ENCODE results near the gene DNAJB14. TPM values are rescaled to one million over a fixed set of nuclear protein-coding genes. Genes with fewer than 3 reads are reported as not detected.

The DNAJB14 gene
- total and polyA plus RNA-seq, 2 of the 4 experiments (the other 2 are of a cell fraction): 12.9 to 15.6 TPM

DNA sequence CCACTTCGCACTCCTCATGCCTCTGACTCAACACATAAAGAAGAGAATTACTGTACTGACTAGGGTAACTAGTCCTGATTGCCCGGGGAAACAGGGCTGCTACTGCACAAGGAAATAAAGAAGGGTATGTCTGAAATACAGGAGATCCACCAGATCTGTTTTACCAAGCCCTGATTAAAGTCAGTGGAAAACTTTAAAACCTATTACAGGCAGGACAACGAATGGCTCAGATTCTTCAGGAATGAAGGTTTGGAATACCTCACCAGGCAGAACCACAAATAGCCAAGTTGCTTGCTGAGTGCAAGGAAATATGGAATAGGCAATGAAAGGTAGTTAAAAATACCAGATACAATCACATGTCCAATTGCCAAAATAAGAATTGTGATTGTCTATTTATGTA is 69.5 kb downstream of the DNAJB14 start:
- ChIA-PET POLR2A (ENCODE audit: unreplicated experiment) (no interaction called here), CTCF (no interaction called here)
- Histone ChIP-seq H3K36me3 (ENCODE audit: control insufficient read depth, insufficient read depth, low read length) (peaks cover 10% of the 10 kb centered on the region), H4K8ac (ENCODE audit: low read depth in 2 of 2, low read length in 2 of 2) (no peak overlapping the region), H3K4ac (ENCODE audit: low read depth, low read length) (no peak overlapping the region), H4K20me1 (ENCODE audit: insufficient read depth, low read length) (no peaks in the 10 kb centered on the region), H3K27me3 (ENCODE audit: control insufficient read depth, insufficient read depth, low read length) (no peaks in the 10 kb centered on the region), H4K91ac (ENCODE audit: insufficient read depth, low read depth, low read length) (no peak overlapping the region), H3K4me1 (ENCODE audit: control insufficient read depth, insufficient read depth, low read length) (no peaks in the 10 kb centered on the region), H2BK15ac (ENCODE audit: low read depth, low read length) (no peak overlapping the region), H2AK5ac (ENCODE audit: low read depth, low read length) (no peak overlapping the region), H2AFZ (replicated peaks; ENCODE audit: low read length, poor library complexity) (no peak overlapping the region), H3K4me2 (ENCODE audit: low read depth, low read length) (no peak overlapping the region), H3K18ac (ENCODE audit: low read depth, low read length) (no peak overlapping the region), H3K14ac (replicated peaks; ENCODE audit: low read depth, low read length) (no peak overlapping the region), H2BK20ac (ENCODE audit: low read depth, low read length) (no peak overlapping the region), H3K23ac (ENCODE audit: low read depth, low read length) (no peak overlapping the region), H2AK9ac (replicated peaks; ENCODE audit: low read depth, low read length, poor library complexity) (no peak overlapping the region), H2BK120ac (ENCODE audit: low read depth, low read length) (no peak overlapping the region), H3K9me3 (ENCODE audit: control insufficient read depth, insufficient read depth, low read length) (no peaks in the 10 kb centered on the region), H3K4me3 (ENCODE audit: insufficient read depth, low read depth, low read length) (no peak overlapping the region), H2BK5ac (ENCODE audit: low read depth, low read length, poor library complexity, severe bottlenecking) (no peak overlapping the region), H3K56ac (ENCODE audit: extremely low read depth, insufficient read depth, low read length) (no peak overlapping the region), H3K9ac (ENCODE audit: low read depth, low read length) (no peak overlapping the region), H3K27ac (ENCODE audit: insufficient read depth, low read length) (no peak overlapping the region), H4K5ac (ENCODE audit: low read depth, low read length) (no peak overlapping the region), H3K9me1 (ENCODE audit: insufficient read depth, low read length) (no peaks in the 10 kb centered on the region), H3K79me1 (ENCODE audit: low read depth in 1 of 2, low read length in 2 of 2) (no peaks in the 10 kb centered on the region)
- in situ Hi-C loops (cut with MboI; ENCODE audit: low sequenced_read_pairs): no loop called here
- DNase-seq: no peak
- WGBS, 2 experiments (ENCODE audit: extremely low coverage in 2 of 2, insufficient read length in 1 of 2): no CpG with 5 or more reads among the region's 3 CpGs
- TF ChIP-seq RCOR1 (IDR thresholded peaks at IDR 0.05; ENCODE audit: insufficient replicate concordance, low read length): no peak
- no peak for TF ChIP-seq RFX5 (IDR thresholded peaks at IDR 0.05; ENCODE audit: low read depth, low read length)
- TF ChIP-seq CTCF (conservative IDR thresholded peaks at IDR 0.05; ENCODE audit: low read depth, low read length): no peak
- no peak for TF ChIP-seq MXI1 (IDR thresholded peaks at IDR 0.05; ENCODE audit: borderline replicate concordance, low read depth, low read length)
- TF ChIP-seq MAFK (IDR thresholded peaks at IDR 0.05; ENCODE audit: low read depth, low read length): no peak
- no peak for TF ChIP-seq BHLHE40 (IDR thresholded peaks at IDR 0.05; ENCODE audit: low read depth, low read length)
- no peak for TF ChIP-seq CEBPB (IDR thresholded peaks at IDR 0.05; ENCODE audit: low read depth, low read length)
- no peak for TF ChIP-seq NFE2L2 (IDR thresholded peaks at IDR 0.05; ENCODE audit: low read depth, low read length)
- TF ChIP-seq, protein P1, sequence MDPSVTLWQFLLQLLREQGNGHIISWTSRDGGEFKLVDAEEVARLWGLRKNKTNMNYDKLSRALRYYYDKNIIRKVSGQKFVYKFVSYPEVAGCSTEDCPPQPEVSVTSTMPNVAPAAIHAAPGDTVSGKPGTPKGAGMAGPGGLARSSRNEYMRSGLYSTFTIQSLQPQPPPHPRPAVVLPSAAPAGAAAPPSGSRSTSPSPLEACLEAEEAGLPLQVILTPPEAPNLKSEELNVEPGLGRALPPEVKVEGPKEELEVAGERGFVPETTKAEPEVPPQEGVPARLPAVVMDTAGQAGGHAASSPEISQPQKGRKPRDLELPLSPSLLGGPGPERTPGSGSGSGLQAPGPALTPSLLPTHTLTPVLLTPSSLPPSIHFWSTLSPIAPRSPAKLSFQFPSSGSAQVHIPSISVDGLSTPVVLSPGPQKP (IDR thresholded peaks at IDR 0.05; ENCODE audit: borderline replicate concordance, low read depth, low read length): no peak
- no peak for TF ChIP-seq CHD1 (IDR thresholded peaks at IDR 0.05; ENCODE audit: low read depth, low read length)
- no peak for TF ChIP-seq RAD21 (IDR thresholded peaks at IDR 0.05; ENCODE audit: low read length)
- no peak for TF ChIP-seq POLR2A (IDR thresholded peaks at IDR 0.05; ENCODE audit: low read depth, low read length)
- no peak for TF ChIP-seq MAZ (IDR thresholded peaks at IDR 0.05; ENCODE audit: borderline replicate concordance, low read depth, low read length)
- TF ChIP-seq FOS (IDR thresholded peaks at IDR 0.05; ENCODE audit: low read depth, low read length): no peak
- no peak for TF ChIP-seq SMC3 (IDR thresholded peaks at IDR 0.05; ENCODE audit: low read depth, low read length)
- TF ChIP-seq, protein P2, sequence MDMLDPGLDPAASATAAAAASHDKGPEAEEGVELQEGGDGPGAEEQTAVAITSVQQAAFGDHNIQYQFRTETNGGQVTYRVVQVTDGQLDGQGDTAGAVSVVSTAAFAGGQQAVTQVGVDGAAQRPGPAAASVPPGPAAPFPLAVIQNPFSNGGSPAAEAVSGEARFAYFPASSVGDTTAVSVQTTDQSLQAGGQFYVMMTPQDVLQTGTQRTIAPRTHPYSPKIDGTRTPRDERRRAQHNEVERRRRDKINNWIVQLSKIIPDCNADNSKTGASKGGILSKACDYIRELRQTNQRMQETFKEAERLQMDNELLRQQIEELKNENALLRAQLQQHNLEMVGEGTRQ (IDR thresholded peaks at IDR 0.05; ENCODE audit: low read depth, low read length): no peak
- intact Hi-C loops (cut with micrococcal nuclease): no loop called here
- no peak for ATAC-seq (ENCODE audit: low read depth)
- dilution Hi-C loops (cut with HindIII; ENCODE audit: low sequenced_read_pairs, unreplicated experiment): no loop called here
- no TSS peak for BruUV-seq (replicated peaks)
